ENCODE measurements around the gene TAC4. TPM values are rescaled to one million over a fixed set of nuclear protein-coding genes. Genes with fewer than 3 reads are reported as not detected.
A peak's percentile ranks its signal among the peaks of the same experiment; 100 is the strongest.

TAC4 gene
- total and polyA plus RNA-seq, 2 experiments from 2014 or later: not detected

DNA sequence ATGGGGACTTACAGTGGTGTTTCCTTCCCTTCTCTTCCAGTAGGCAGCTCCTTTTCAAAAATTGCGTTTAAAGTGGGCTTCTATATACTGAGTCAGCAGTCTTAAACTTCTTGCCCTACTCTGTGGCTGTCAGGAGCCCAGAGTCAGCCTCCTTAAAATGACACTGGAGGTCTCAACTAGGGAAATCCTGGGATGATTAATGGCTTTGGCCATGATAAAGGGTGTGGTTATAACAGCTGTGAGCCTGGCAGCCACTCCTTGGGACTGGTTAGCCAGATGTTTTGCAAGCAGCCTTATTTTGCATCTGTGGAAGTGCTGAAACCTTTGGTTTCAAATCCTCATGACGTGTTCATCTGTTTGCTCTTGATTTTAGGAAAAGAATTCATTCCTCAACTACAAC lies 25.0 kb downstream of the TAC4 start:
- H3F3A ChIP-seq (replicated peaks; ENCODE audit: low read depth): no peaks in the 10 kb centered on the region
- H3K79me2 ChIP-seq (replicated peaks; ENCODE audit: insufficient read depth): peaks cover 45% of the 10 kb centered on the region
- Mint-ChIP-seq H3K27me3 (ENCODE audit: insufficient read depth, low read depth, poor library complexity) (no peaks in the 10 kb centered on the region), H3K4me1 (peaks cover 59% of the 10 kb centered on the region), H3K36me3 (ENCODE audit: low read depth) (peaks cover 99% of the 10 kb centered on the region), H3K9me3 (no peaks in the 10 kb centered on the region), H3K27ac (peak overlapping the region; percentile 77; the same call in 1 of the 2 replicates), H3K4me3 (no peak overlapping the region)
- peaks cover 16% of the 10 kb centered on the region for H4K20me1 ChIP-seq (replicated peaks; ENCODE audit: insufficient read depth)
- H3K4me1 ChIP-seq (ENCODE audit: insufficient read depth): peaks cover 33% of the 10 kb centered on the region
- no peaks in the 10 kb centered on the region for H3K27me3 ChIP-seq (ENCODE audit: insufficient read depth)
- H2AFZ ChIP-seq: no peak overlapping the region
- 0 out of 2 replicates have a peak overlapping the region, but pooled peaks have one; percentile 29 for H3K27ac ChIP-seq (ENCODE audit: low read depth)
- no peak overlapping the region for H3K4me2 ChIP-seq
- H3K36me3 ChIP-seq (ENCODE audit: insufficient read depth): peaks cover 74% of the 10 kb centered on the region
- TF ChIP-seq, protein P1, sequence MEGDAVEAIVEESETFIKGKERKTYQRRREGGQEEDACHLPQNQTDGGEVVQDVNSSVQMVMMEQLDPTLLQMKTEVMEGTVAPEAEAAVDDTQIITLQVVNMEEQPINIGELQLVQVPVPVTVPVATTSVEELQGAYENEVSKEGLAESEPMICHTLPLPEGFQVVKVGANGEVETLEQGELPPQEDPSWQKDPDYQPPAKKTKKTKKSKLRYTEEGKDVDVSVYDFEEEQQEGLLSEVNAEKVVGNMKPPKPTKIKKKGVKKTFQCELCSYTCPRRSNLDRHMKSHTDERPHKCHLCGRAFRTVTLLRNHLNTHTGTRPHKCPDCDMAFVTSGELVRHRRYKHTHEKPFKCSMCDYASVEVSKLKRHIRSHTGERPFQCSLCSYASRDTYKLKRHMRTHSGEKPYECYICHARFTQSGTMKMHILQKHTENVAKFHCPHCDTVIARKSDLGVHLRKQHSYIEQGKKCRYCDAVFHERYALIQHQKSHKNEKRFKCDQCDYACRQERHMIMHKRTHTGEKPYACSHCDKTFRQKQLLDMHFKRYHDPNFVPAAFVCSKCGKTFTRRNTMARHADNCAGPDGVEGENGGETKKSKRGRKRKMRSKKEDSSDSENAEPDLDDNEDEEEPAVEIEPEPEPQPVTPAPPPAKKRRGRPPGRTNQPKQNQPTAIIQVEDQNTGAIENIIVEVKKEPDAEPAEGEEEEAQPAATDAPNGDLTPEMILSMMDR (conservative IDR thresholded peaks at IDR 0.05; ENCODE audit: low read depth in 2 of 2): no peak
- TF ChIP-seq JUNB (IDR thresholded peaks at IDR 0.05; ENCODE audit: unreplicated experiment) (no peak), EZH2 (IDR thresholded peaks at IDR 0.05; ENCODE audit: low read depth, unreplicated experiment) (no peak), EZH2phosphoT487 (IDR thresholded peaks at IDR 0.05; ENCODE audit: unreplicated experiment) (no peak)
- TF ChIP-seq, protein P2, sequence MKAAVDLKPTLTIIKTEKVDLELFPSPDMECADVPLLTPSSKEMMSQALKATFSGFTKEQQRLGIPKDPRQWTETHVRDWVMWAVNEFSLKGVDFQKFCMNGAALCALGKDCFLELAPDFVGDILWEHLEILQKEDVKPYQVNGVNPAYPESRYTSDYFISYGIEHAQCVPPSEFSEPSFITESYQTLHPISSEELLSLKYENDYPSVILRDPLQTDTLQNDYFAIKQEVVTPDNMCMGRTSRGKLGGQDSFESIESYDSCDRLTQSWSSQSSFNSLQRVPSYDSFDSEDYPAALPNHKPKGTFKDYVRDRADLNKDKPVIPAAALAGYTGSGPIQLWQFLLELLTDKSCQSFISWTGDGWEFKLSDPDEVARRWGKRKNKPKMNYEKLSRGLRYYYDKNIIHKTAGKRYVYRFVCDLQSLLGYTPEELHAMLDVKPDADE (IDR thresholded peaks at IDR 0.05): no peak
- H3K9me2 ChIP-seq (ENCODE audit: insufficient read depth): no peaks in the 10 kb centered on the region
- ATAC-seq: no peak
- DNase-seq (ENCODE audit: low spot score): no peak
- H3K4me3 ChIP-seq: no peak overlapping the region

GRCh38 chr17:49821916-49822315 lies 26.0 kb downstream of the TAC4 start:
- H3K9me2 ChIP-seq (ENCODE audit: insufficient read depth): no peaks in the 10 kb centered on the region
- DNase-seq (ENCODE audit: low spot score) (no peak), ATAC-seq (no peak)
- 0 out of 2 replicates have a peak overlapping the region, but pooled peaks have one; percentile 34 for H3K27ac ChIP-seq (ENCODE audit: low read depth)
- no peaks in the 10 kb centered on the region for H3K27me3 Mint-ChIP-seq (ENCODE audit: insufficient read depth, low read depth, poor library complexity)
- H3F3A ChIP-seq (replicated peaks; ENCODE audit: low read depth): peaks cover 2% of the 10 kb centered on the region; the same call in 1 of the 2 replicates
- H3K4me3 ChIP-seq: no peak overlapping the region
- peaks cover 99% of the 10 kb centered on the region for H3K36me3 Mint-ChIP-seq (ENCODE audit: low read depth)
- H2AFZ ChIP-seq: no peak overlapping the region
- peaks cover 42% of the 10 kb centered on the region for H3K4me1 ChIP-seq (ENCODE audit: insufficient read depth)
- H4K20me1 ChIP-seq (replicated peaks; ENCODE audit: insufficient read depth): peaks cover 16% of the 10 kb centered on the region
- H3K4me2 ChIP-seq: no peak overlapping the region
- H3K36me3 ChIP-seq (ENCODE audit: insufficient read depth): peaks cover 69% of the 10 kb centered on the region
- peaks cover 54% of the 10 kb centered on the region for H3K79me2 ChIP-seq (replicated peaks; ENCODE audit: insufficient read depth)
- no peak overlapping the region for H3K4me3 Mint-ChIP-seq
- H3K9me3 Mint-ChIP-seq: no peaks in the 10 kb centered on the region
- H3K27ac Mint-ChIP-seq: no peak overlapping the region
- no peaks in the 10 kb centered on the region for H3K27me3 ChIP-seq (ENCODE audit: insufficient read depth)
- peaks cover 68% of the 10 kb centered on the region for H3K4me1 Mint-ChIP-seq
- TF ChIP-seq EZH2phosphoT487 (IDR thresholded peaks at IDR 0.05; ENCODE audit: unreplicated experiment) (no peak), STAT1 (IDR thresholded peaks at IDR 0.05; ENCODE audit: unreplicated experiment) (no peak), EZH2 (IDR thresholded peaks at IDR 0.05; ENCODE audit: low read depth, unreplicated experiment) (no peak), ZNF331 (CRISPR knock-in tag; IDR thresholded peaks at IDR 0.05; ENCODE audit: low read depth) (no peak), CREB1 (CRISPR knock-in tag; IDR thresholded peaks at IDR 0.05; ENCODE audit: low read depth) (no peak), NANOG (IDR thresholded peaks at IDR 0.05; ENCODE audit: borderline replicate concordance) (no peak), JUNB (IDR thresholded peaks at IDR 0.05; ENCODE audit: unreplicated experiment) (no peak), ZNF114 (CRISPR knock-in tag; IDR thresholded peaks at IDR 0.05) (no peak), POLR2AphosphoS5 (IDR thresholded peaks at IDR 0.05; ENCODE audit: low read depth) (no peak), REST (IDR thresholded peaks at IDR 0.05; ENCODE audit: unreplicated experiment) (no peak)
- TF ChIP-seq, protein P1 (conservative IDR thresholded peaks at IDR 0.05; ENCODE audit: low read depth in 2 of 2): no peak
- TF ChIP-seq, protein P2 (IDR thresholded peaks at IDR 0.05): no peak
